B cell (primary cell): ENCODE measurements around the gene IRAK2.

Source experiments
- EZH2 ChIP-seq: IDR thresholded peaks from 2 replicates; pipeline ENCODE4 v1.6.1; 2012; ENCODE audit warnings: borderline replicate concordance, low read depth, mild to moderate bottlenecking, moderate library complexity, low read length; ENCODE audit not compliant: insufficient read depth, poor library complexity, severe bottlenecking
- TF ChIP-seq, protein P1 (sequence below): fragments of 200-600 bp; IDR thresholded peaks from one replicate; pipeline ENCODE4 v1.8.0; 2022; ENCODE audit warnings: antibody characterized with exemption, mild to moderate bottlenecking

DNA sequence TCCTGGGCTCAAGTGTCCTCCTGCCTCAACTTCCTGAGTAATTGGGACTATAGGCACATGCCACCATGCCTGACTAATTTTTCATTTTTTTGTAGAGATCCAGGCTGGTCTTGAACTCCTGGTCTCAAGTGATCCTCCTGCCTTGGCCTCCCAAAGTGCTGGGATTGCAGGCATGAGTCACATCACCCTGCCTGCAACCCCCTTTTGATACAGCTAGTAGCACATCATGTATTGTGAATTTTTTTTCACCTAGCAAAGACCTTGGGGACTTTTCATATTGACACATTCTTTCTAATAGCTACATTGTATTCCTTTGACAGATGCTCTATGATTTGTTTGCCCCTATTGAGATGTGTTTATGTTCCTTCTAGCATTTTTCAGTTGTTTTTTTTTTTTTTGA lies 14.2 kb downstream of the IRAK2 start:
- TF ChIP-seq, protein P1, sequence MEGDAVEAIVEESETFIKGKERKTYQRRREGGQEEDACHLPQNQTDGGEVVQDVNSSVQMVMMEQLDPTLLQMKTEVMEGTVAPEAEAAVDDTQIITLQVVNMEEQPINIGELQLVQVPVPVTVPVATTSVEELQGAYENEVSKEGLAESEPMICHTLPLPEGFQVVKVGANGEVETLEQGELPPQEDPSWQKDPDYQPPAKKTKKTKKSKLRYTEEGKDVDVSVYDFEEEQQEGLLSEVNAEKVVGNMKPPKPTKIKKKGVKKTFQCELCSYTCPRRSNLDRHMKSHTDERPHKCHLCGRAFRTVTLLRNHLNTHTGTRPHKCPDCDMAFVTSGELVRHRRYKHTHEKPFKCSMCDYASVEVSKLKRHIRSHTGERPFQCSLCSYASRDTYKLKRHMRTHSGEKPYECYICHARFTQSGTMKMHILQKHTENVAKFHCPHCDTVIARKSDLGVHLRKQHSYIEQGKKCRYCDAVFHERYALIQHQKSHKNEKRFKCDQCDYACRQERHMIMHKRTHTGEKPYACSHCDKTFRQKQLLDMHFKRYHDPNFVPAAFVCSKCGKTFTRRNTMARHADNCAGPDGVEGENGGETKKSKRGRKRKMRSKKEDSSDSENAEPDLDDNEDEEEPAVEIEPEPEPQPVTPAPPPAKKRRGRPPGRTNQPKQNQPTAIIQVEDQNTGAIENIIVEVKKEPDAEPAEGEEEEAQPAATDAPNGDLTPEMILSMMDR, result no peak
- no peak for TF ChIP-seq EZH2
